GM18502 (cell line): ENCODE data around the gene ITIH4.

ENCODE experiments used
- ATAC-seq: cut with Tn5 transposase; IDR thresholded peaks from one replicate; pipeline ENCODE4 v1.9.1; 2021; ENCODE audit warnings: mild to moderate bottlenecking; ENCODE audit not compliant: unreplicated experiment, poor library complexity

ITIH4 gene

GRCh38 chr3:52834871-52835501, 4.5 kb upstream of the ITIH4 start, which contains the start of gene MUSTN1:
TSS of gene MUSTN1 (minus strand) at chr3:52835019. CDS start at chr3:52834948, 71 bp downstream.
- no peak for ATAC-seq

GRCh38 chr3:52833202-52833601, 2.7 kb upstream of the ITIH4 start:
- no peak for ATAC-seq

DNA sequence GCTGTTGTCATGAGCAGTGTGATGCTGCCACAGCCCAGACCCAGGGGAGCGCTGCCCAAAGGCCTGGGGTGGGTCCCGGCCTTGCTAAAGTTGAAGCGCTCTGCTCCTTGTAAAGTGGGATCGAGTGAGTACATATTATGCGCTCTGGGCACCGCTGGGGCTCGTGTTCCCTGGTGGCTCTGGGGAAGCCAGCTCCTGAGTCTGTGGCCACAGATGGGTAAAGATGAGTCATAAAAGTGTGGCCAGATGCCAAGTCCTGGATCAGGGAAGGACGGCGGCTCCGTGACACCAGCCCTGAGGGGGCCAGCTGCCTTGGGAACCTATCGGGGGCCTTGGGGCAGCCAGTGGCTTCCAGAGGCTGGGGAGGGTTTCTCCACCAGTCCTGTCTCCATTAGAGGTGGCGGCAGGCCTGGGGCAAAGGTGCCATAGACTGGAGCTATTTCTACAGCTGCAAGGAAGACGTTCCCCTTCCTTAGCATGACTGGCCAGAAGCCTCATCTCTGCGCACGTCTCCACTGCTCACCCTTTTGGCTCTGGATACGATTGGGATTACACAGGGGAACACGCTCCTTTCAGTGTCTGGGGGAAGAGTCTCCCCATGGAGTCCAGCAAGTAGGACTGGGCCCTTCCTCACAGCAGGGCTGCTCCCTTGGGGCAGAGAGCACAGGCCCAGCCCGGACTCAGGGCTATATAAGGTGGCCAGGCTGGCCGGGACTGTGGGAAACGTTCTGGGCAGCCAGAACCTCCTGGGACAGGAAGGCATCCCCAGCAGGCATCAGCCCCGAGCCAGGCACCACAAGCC, 1.2 kb upstream of the ITIH4 start:
- ATAC-seq, result no peak

- no peak for ATAC-seq
These were observed 487 bp downstream of the ITIH4 start for GRCh38 chr3:52829906-52830463.

DNA sequence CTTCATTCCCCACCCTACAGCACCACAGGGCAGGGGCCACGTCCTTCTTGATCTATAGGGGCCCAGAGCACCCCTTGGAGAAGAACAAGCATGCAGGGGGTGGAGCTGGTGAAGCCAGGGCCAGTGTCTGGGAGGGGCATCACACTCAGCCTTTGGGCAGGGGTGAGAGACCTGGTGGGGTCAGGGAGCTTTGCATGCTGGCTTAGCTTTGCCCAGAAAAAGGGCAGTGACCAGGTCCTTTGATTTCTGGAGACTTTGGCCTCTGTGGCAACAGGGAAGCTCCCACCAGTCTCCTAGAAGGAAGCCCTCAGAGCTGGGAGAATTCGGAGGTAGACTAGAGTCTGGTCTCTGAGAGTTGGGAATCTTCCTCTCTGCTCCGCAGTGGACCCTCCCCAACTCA, 990 bp downstream of the ITIH4 start:
- no peak for ATAC-seq

DNA sequence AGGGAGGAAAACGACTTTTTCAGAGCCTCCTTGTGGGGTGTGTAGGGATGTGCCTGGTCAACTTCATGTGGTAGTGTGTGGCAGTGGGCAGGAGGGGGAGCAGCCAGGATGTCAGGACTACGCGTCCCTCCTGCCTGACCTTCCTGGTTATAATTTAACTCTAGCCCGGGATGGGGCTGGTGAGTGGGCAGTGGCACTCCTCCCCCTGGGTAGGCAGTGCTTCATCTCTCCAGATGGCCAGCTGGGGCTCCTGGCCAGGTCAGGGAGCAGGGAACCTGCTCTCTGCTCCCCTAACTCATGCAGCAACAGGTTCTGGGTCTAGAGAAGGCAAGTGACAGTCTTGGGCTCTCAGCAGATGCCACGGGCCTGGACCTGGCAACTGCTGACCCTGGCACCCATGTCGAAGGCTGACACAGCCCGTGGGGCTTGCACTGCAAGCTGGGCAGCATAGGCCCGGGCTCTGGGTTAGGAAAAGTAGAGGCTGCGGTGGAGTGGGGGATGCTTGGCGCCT, 2.6 kb downstream of the ITIH4 start:
- no peak for ATAC-seq

DNA sequence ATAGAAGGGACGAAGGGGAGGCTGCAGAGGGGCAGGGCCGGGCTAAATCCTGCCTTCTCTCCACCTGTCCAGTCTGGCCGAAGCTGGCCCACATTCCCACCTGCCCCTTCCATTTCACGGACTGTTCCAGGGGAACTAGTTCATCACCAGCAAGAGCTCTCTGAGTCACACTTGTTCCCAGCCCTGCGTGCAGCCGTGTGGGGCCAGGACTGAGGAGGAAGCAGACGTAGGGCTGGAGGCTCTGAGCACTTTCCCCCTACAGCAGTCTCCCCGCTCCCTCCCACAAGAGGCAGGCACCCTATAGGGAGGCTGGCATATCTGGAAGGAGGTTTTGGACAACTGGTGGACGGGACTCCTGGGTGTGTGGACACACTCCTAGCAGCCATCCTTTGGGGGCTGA, 3.0 kb downstream of the ITIH4 start:
- ATAC-seq, result no peak

- ATAC-seq, result no peak
These were observed 6.4 kb downstream of the ITIH4 start for GRCh38 chr3:52824037-52824436.

- no peak for ATAC-seq
These were observed 8.1 kb downstream of the ITIH4 start for GRCh38 chr3:52822363-52822762.

DNA sequence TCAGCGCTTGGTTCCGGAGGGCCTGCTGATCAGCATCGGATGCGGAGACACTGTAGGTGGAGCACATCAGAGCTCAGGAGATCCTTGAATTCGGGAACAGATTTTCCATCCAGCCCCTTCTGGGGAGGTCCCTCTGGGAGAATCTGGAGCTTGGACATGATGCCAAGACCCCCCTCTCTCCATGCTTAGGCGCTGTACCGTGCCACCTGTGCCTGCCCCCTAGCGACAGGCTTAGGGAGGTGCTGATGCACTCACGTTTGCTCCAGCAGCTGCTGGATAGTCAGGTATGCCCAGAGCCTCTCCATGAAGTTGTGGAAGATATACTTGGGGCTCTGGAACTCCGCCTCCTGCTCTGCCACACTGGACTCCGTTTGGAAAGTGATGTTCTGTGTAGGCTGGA, 9.7 kb downstream of the ITIH4 start:
- no peak for ATAC-seq

DNA sequence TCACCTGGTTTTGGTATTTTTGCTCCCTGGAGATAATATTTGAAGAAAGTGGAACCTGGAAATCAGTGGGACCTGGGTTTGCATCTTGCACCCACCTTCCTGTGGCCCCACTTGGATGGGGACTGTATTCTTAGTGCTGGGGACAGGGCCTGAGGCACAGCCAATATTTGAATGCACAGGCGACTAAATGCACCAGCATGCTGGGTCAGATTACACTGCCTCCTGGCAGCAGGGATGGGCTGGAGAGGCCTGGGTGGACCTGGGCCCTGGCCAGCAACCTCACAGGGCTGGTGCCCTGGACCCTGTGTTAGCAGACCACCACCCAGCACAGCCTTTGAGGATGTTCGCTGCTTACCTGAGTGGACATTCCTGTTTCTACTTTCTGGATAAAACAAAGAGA, 10.5 kb downstream of the ITIH4 start:
- ATAC-seq, result no peak

DNA sequence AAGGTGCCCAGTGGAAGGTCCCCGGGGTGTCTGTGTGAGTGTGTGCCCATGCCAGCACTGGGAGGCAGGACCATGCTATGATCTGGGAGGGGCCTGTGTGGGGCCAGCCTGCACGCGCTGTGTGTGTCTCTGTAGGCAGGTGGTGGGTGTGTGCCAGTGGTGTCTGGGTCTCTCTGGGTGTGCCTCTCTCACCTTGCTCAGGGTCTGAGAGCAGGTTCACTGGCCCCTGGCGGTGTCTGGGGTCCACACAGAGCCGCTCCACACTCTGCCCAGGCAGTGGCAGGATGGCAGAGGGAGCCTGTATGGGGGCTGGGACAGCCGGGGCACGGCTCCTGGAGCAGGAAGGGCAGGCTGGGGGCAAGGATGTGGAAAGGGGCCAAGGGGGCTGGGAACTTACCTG, 12.6 kb downstream of the ITIH4 start:
- no peak for ATAC-seq

- no peak for ATAC-seq
These were observed 13.3 kb downstream of the ITIH4 start for GRCh38 chr3:52817221-52817620.

DNA sequence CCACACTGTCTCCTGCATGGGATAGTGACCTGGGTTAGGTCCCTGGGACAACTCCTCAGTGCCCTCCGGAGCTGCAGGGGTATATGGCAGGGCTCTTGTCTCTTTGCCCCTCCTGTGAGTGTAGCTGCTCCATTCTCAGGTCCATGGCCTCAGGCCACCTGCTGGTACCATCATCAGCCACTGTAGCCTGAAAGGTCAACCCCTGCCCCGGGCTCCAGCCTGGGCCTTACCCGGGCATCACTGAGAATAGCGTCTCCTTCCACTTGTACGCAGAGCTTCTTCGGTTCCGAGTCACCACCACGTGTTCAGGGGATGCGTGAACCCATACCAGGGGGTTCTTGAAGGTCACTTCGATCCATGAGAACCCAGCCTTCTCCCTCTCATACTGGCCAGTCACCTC, 13.8 kb downstream of the ITIH4 start:
- no peak for ATAC-seq

GRCh38 chr3:52816199-52816598, 14.3 kb downstream of the ITIH4 start:
- no peak for ATAC-seq

DNA sequence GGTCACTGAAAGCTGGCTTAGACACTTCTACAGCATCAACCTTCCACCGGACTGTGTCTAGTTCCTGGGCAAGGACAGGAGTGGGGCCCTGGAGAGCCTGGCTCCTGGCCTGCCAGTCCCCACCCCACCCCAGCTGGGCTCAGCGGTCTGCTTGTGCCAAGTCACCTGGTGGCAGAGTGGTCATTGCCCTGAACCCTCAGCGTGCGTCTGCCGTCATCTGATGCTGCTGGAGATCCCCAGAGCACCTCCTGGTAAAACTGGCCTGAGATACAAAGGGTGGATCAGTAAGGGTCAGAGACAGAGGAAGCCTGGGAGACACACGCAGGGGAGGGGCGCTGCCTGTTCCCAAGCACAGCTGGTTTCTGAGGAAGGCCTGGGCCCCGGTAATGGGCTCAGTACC, 16.7 kb downstream of the ITIH4 start:
- no peak for ATAC-seq

- no peak for ATAC-seq
These were observed 18.9 kb downstream of the ITIH4 start for GRCh38 chr3:52811452-52812011.

- ATAC-seq, result no peak
These were observed 19.5 kb downstream of the ITIH4 start for GRCh38 chr3:52810923-52811322.

DNA sequence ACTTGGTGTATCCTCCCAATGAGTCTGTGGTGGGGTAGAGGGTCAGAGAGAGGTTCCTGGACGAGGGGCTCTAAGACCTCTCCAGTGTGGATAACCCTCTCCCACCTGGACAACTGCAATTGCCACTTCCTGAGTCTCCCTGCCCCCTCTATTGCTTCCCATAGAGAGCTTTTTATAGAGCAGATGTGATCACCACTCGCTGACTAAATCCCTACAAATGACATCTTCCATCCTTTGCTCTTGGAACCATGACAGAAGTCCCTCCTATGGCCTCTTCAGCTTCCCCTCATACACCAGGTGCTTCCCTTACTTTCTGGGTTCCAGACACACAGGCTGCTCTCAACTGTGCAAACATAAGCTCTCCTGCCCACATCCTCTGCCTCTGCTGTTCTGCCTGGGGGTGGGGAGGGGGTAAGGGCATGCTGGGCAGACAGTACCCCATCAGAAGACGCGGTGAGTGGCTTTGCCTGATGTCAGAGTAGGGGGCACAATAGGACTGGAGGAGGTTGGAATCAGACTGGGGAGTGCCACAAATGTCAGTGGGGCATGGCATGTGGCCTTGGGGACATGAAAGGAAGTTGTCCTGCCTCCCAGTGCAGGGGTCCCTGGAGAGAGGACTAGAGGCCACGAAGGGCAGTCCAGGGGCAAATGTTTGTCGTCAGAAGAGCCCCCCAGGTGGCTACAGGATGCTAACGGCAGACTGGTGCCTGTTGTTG, 20.7 kb downstream of the ITIH4 start:
- no peak for ATAC-seq

DNA sequence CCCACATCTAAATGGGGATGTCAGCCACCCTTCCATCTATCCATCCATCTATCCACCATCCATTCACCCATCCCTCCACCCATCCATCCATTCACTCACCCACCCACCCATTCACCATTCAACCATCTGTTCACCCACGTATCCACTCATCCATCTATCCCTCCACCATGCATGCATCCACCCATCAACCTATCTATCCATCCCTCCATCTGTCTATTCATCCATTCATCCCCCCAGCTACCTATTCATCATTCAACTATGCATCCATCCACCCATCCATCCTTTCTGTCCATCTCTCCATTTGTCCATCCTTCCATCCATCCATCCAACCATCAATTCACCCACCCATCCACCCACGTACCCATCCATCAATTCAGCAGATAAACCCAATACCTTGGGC, 21.3 kb downstream of the ITIH4 start:
- ATAC-seq, result no peak
